ENCODE measurements around the gene TMEM217. TPM values are rescaled to one million over a fixed set of nuclear protein-coding genes. Genes with fewer than 3 reads are reported as not detected.

Gene TMEM217
- total RNA-seq, 2 donors from 2014 or later: 6.8 to 9.3 TPM

GRCh38 chr6:37289931-37290330 lies 32.0 kb upstream of the TMEM217 start:
- Mint-ChIP-seq H3K4me1 (ENCODE audit: low read depth) (peaks cover 59% of the 10 kb centered on the region), H3K27ac (peak overlapping the region; percentile 74), H3K9me3 (no peaks in the 10 kb centered on the region)

DNA sequence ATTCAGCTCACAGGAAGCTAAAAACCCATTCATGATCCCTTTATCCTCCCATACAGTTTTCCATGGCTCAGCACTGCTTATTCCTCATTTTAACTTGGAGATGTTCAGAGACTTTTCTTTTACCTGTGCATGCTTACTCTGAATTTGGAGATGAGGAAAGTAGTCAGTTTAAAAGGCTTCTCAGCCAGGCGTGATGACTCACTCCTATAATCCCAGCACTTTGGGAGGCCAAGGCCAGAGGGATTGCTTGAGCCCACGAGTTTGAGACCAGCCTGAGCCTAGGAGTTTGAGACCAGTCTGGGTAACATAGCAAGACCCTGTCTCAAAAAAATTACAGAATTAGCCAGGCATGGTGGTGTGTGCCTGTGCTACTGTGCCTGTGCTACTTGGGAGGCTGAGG lies 30.3 kb upstream of the TMEM217 start:
- no peak overlapping the region for H3K27ac Mint-ChIP-seq
- no peak for ATAC-seq (replicated peaks in 1 of 2)
- peaks cover 61% of the 10 kb centered on the region for H3K4me1 Mint-ChIP-seq (ENCODE audit: low read depth)
- H3K4me3 Mint-ChIP-seq: no peak overlapping the region
- H3K36me3 Mint-ChIP-seq (ENCODE audit: insufficient read depth in 2 of 2): peaks cover 25 to 40% of the 10 kb centered on the region in 2 donors
- no peaks in the 10 kb centered on the region for H3K9me3 Mint-ChIP-seq
- H3K27me3 Mint-ChIP-seq (ENCODE audit: low read depth): no peaks in the 10 kb centered on the region
- DNase-seq: no peak

More at GRCh38 chr6:37289931-37290330, 32.0 kb upstream of the TMEM217 start:
- Mint-ChIP-seq H3K4me3 (peak overlapping the region; percentile 29 to 61), H3K36me3 (ENCODE audit: insufficient read depth in 2 of 2) (peaks cover 20 to 42% of the 10 kb centered on the region in 2 donors), H3K27me3 (ENCODE audit: low read depth) (no peaks in the 10 kb centered on the region)
- DNase-seq (peak; percentile 43 to 60), ATAC-seq (replicated peaks in 1 of 2) (peak; percentile 84)

DNA sequence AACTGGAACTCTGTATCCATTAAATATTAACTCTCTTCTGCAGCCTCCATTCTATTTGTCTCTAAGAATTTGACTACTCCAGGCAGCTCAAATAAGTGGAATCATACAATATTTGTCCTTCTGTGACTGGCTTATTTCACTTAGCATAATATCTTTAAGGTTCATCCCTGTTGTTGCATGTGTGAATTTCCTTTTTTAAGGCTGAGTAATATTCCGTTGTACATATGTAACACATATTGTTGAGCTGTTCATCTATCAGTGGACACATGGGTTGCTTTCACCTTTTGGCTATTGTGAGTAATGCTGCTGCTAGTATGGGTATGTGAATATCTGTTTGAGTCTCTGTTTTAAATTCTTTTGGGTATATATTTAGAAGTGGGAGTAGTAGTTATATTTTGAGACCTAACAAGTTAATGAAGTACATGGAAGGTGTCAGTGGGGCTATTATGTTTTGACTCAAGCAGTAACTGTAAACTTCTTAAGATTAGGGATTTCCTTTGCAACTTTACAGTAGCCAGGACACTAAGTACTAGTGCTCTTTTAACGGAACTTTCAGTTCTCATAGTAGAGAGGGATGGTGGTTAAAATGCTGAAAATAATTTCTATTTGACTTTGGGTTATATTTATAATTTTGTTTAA lies 29.7 kb upstream of the TMEM217 start:
- Mint-ChIP-seq H3K27me3 (ENCODE audit: low read depth) (no peaks in the 10 kb centered on the region), H3K4me1 (ENCODE audit: low read depth) (peaks cover 60% of the 10 kb centered on the region), H3K9me3 (no peaks in the 10 kb centered on the region), H3K27ac (peak overlapping the region; percentile 25), H3K36me3 (ENCODE audit: insufficient read depth in 2 of 2) (peaks cover 27 to 40% of the 10 kb centered on the region in 2 donors), H3K4me3 (no peak overlapping the region)
- no peak for ATAC-seq (replicated peaks in 1 of 2)
- DNase-seq: no peak

GRCh38 chr6:37285861-37286311 lies 27.9 kb upstream of the TMEM217 start:
- DNase-seq (peak in 1 of 2 donors; percentile 38), ATAC-seq (replicated peaks in 1 of 2) (peak; percentile 71 to 75)
- Mint-ChIP-seq H3K9me3 (no peaks in the 10 kb centered on the region), H3K27ac (peak overlapping the region; percentile 72), H3K36me3 (ENCODE audit: insufficient read depth in 2 of 2) (peaks cover 25 to 30% of the 10 kb centered on the region in 2 donors), H3K4me1 (ENCODE audit: low read depth) (peaks cover 59% of the 10 kb centered on the region), H3K27me3 (ENCODE audit: low read depth) (no peaks in the 10 kb centered on the region), H3K4me3 (peak overlapping the region; percentile 17 to 45)

DNA sequence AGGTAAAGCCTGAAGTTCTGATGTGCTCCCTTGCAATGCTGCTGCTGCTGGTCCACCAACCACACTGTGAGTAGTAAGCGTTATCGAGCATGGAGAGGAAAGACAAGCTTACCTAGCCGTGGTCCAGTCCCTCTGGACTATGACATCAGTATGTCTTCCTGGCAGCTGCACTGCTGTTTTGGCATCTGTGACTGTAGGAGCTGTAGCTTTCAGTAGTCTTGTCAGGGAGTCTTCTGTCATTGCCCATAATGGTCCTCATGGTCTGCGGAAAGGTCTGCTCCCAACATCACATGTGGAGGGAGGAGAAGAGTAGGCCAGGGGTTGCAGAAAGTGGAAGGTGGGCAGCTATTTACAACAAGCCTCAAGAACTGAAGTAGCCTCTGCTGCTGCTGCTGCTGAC lies 26.8 kb upstream of the TMEM217 start:
- H3K27me3 Mint-ChIP-seq (ENCODE audit: low read depth): no peaks in the 10 kb centered on the region
- H3K27ac Mint-ChIP-seq: no peak overlapping the region
- peaks cover 23 to 30% of the 10 kb centered on the region in 2 donors for H3K36me3 Mint-ChIP-seq (ENCODE audit: insufficient read depth in 2 of 2)
- no peaks in the 10 kb centered on the region for H3K9me3 Mint-ChIP-seq
- ATAC-seq (replicated peaks in 1 of 2) (no peak), DNase-seq (no peak)
- H3K4me1 Mint-ChIP-seq (ENCODE audit: low read depth): peaks cover 53% of the 10 kb centered on the region
- no peak overlapping the region for H3K4me3 Mint-ChIP-seq

- H3K4me1 Mint-ChIP-seq (ENCODE audit: low read depth): peaks cover 42% of the 10 kb centered on the region
- no peak for DNase-seq
- H3K36me3 Mint-ChIP-seq (ENCODE audit: insufficient read depth in 2 of 2): peaks cover 25 to 33% of the 10 kb centered on the region in 2 donors
- no peak overlapping the region for H3K4me3 Mint-ChIP-seq
- H3K9me3 Mint-ChIP-seq: no peaks in the 10 kb centered on the region
- no peak for ATAC-seq (replicated peaks in 1 of 2)
- H3K27me3 Mint-ChIP-seq (ENCODE audit: low read depth): no peaks in the 10 kb centered on the region
- no peak overlapping the region for H3K27ac Mint-ChIP-seq
Observed at GRCh38 chr6:37283671-37284151, 25.8 kb upstream of the TMEM217 start.

- no peak overlapping the region for H3K4me3 Mint-ChIP-seq
- ATAC-seq (replicated peaks in 1 of 2): no peak
- DNase-seq: no peak
- no peaks in the 10 kb centered on the region for H3K9me3 Mint-ChIP-seq
- peaks cover 24 to 33% of the 10 kb centered on the region in 2 donors for H3K36me3 Mint-ChIP-seq (ENCODE audit: insufficient read depth in 2 of 2)
- no peaks in the 10 kb centered on the region for H3K27me3 Mint-ChIP-seq (ENCODE audit: low read depth)
- peaks cover 39% of the 10 kb centered on the region for H3K4me1 Mint-ChIP-seq (ENCODE audit: low read depth)
- H3K27ac Mint-ChIP-seq: no peak overlapping the region
Observed at GRCh38 chr6:37283268-37283667, 25.3 kb upstream of the TMEM217 start.

DNA sequence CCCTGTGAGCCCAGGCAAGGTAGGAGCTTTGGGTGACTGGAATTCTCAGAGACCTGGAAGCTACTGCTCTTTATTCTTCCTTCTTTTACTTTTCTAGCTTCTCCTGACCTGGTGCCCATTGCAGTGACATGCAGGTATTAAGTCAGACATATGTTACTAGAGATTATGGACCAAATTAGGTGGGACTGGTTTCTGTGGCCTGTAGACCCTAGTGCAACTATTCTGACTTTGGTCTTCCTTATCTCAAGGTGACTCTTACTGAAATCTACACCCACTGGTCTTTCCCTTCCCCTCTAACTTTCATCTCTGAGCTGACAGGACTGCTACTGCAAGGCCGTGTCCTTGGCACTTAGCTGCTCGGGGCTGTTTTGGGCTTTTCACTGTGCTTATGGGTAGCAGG lies 24.4 kb upstream of the TMEM217 start:
- ATAC-seq (replicated peaks in 1 of 2): no peak
- no peak for DNase-seq
- no peak overlapping the region for H3K4me3 Mint-ChIP-seq
- H3K4me1 Mint-ChIP-seq (ENCODE audit: low read depth): peaks cover 31% of the 10 kb centered on the region
- peak overlapping the region; percentile 40 for H3K27ac Mint-ChIP-seq
- H3K9me3 Mint-ChIP-seq: no peaks in the 10 kb centered on the region
- H3K27me3 Mint-ChIP-seq (ENCODE audit: low read depth): no peaks in the 10 kb centered on the region
- peaks cover 19 to 27% of the 10 kb centered on the region in 2 donors for H3K36me3 Mint-ChIP-seq (ENCODE audit: insufficient read depth in 2 of 2)

DNA sequence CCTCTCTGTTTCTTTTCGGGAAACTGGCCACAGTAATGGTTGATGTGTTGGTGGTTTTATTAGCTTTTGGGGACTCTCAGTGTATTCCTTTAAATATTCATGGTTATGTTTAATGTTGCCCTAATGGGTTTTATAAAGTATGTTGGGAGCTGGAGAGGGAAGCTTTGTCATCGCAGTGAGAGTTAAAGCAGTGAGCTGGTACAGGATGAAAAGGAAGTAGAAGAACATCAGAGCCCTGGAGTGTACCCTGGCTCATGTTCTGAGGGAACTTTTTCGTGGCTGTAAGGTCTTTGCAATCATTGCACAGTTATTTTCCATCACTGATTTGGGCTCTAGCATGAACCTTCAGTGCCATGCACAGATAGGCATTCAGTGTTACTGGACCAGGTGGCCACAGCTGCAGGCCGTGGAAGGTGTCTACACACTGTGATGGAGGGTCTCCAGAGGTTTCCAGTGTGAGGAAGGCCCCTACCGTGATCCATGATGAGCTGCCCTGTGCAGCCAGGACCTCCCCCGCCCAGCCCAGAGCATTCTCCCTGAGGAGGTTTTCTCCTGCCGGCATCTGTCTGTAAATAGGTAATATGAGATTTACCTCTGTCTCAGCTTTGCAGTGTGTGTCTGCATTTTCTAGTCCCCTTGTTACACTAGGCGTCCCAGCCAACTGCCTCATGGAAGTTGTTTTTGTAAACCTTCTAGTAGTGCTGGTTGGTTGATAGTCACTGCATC lies 22.4 kb upstream of the TMEM217 start:
- Mint-ChIP-seq H3K27me3 (ENCODE audit: low read depth) (no peaks in the 10 kb centered on the region), H3K36me3 (ENCODE audit: insufficient read depth in 2 of 2) (peaks cover 15 to 16% of the 10 kb centered on the region in 2 donors), H3K9me3 (no peaks in the 10 kb centered on the region), H3K4me3 (no peak overlapping the region), H3K4me1 (ENCODE audit: low read depth) (peaks cover 40% of the 10 kb centered on the region), H3K27ac (no peak overlapping the region)
- DNase-seq (no peak), ATAC-seq (replicated peaks in 1 of 2) (no peak)

DNA sequence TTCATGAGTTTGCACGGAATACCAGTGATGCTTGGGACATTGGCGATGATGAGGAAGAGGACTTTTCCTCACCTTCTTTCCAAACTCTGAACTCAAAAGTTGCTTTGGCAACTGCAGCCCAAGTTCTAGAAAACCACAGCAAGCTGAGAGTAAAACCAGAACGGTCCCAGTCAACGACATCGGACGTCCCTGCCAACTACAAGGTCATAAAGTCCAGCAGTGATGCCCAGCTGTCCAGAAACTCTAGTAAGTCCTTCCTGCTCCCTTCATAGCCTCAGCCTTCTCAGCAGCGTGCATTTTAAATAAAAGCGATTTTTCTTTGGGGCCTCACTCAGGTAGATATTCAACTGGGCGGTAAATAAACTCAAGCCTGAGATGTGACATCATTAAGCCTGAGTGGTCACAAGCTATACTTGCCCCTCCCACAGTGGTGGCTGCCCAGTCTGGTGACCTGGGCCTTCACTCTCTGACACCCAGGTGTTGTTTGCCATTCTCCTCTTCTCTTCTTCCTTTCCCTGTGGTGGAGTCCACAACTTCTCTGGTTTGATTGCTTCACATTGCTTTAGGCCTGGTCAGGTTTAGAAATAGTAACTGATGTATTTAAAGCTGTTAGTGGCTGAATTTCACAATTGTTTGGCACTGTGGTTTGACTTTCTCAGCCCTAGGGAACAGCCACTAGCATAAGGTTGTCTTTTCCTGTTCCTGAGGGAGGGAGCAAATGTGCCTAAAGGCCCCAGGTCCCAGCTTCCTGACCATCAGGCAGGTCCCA lies 21.6 kb upstream of the TMEM217 start:
- Mint-ChIP-seq H3K36me3 (ENCODE audit: insufficient read depth in 2 of 2) (peaks cover 14 to 15% of the 10 kb centered on the region in 2 donors), H3K9me3 (no peaks in the 10 kb centered on the region), H3K27me3 (ENCODE audit: low read depth) (no peaks in the 10 kb centered on the region), H3K4me1 (ENCODE audit: low read depth) (peaks cover 41% of the 10 kb centered on the region), H3K27ac (no peak overlapping the region), H3K4me3 (no peak overlapping the region)
- ATAC-seq (replicated peaks in 1 of 2): no peak
- no peak for DNase-seq

DNA sequence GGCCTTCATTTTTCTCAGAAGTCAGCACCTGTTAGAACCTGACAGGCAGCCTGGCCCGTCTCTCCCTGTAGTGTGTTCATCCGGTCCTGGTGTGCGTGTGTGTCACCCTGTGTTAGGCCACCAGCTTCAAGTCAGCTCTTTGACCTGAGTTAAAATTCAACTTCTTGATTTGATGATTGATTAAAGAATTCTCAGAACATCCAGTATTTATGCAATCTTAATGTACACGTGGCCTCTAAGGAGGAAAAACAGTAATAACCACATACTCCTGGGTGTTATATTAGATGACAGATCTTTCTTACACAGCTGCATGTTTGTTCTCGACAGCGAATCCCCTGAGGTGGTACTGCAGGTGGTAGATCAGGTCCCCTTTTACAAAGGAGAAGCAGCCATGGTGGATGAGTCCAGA lies 19.1 kb upstream of the TMEM217 start:
- Mint-ChIP-seq H3K4me1 (ENCODE audit: low read depth) (peaks cover 60% of the 10 kb centered on the region), H3K36me3 (ENCODE audit: insufficient read depth in 2 of 2) (peaks cover 7 to 16% of the 10 kb centered on the region in 2 donors), H3K4me3 (peak overlapping the region in 1 of 2 donors; percentile 1), H3K27ac (peak overlapping the region; percentile 3), H3K27me3 (ENCODE audit: low read depth) (no peaks in the 10 kb centered on the region), H3K9me3 (no peaks in the 10 kb centered on the region)
- DNase-seq (no peak), ATAC-seq (replicated peaks in 1 of 2) (peak; percentile 63 to 65)

- Mint-ChIP-seq H3K4me1 (ENCODE audit: low read depth) (peaks cover 57% of the 10 kb centered on the region), H3K27ac (no peak overlapping the region), H3K36me3 (ENCODE audit: insufficient read depth in 2 of 2) (peaks cover 7 to 20% of the 10 kb centered on the region in 2 donors), H3K9me3 (no peaks in the 10 kb centered on the region), H3K27me3 (ENCODE audit: low read depth) (no peaks in the 10 kb centered on the region), H3K4me3 (no peak overlapping the region)
- DNase-seq: no peak
- ATAC-seq (replicated peaks in 1 of 2): no peak
Observed at GRCh38 chr6:37275350-37275749, 17.4 kb upstream of the TMEM217 start.

- Mint-ChIP-seq H3K9me3 (no peaks in the 10 kb centered on the region), H3K27me3 (ENCODE audit: low read depth) (no peaks in the 10 kb centered on the region), H3K4me3 (peak overlapping the region; percentile 60 to 68), H3K27ac (peak overlapping the region; percentile 53), H3K4me1 (ENCODE audit: low read depth) (peaks cover 57% of the 10 kb centered on the region), H3K36me3 (ENCODE audit: insufficient read depth in 2 of 2) (peaks cover 5 to 15% of the 10 kb centered on the region in 2 donors)
- ATAC-seq (replicated peaks in 1 of 2) (no peak), DNase-seq (no peak)
Observed at GRCh38 chr6:37273690-37274089, 15.7 kb upstream of the TMEM217 start.
